ENCODE data around the gene CARHSP1. TPM values are rescaled to one million over a fixed set of nuclear protein-coding genes. Genes with fewer than 3 reads are reported as not detected.

Gene CARHSP1
- total RNA-seq, 1 donor from 2014 or later: 27.0 TPM

GRCh38 chr16:8850279-8850885 is 18.4 kb downstream of the CARHSP1 start:
- no peak for TF ChIP-seq CTCF (IDR thresholded peaks at IDR 0.05)
- intact Hi-C loops (cut with micrococcal nuclease): no loop called here
- ATAC-seq (ENCODE audit: low read depth) (peak; percentile 34), DNase-seq (no peak)
- H3K36me3 Mint-ChIP-seq (ENCODE audit: low read depth): peaks cover 65% of the 10 kb centered on the region
- CTCF ChIA-PET: interaction anchor here (2.2 kb wide), 1 partner anchor 30 kb away, joined by 7 read pairs; no protein-coding TSS in a partner anchor
- peak overlapping the region; percentile 69 for H3K27ac Mint-ChIP-seq
- peaks cover 16% of the 10 kb centered on the region for H3K4me1 Mint-ChIP-seq
- H3K27me3 Mint-ChIP-seq: no peaks in the 10 kb centered on the region
- H3K4me3 Mint-ChIP-seq: no peak overlapping the region
- no peaks in the 10 kb centered on the region for H3K9me3 Mint-ChIP-seq
- POLR2A ChIA-PET: interaction anchor here (2.4 kb wide), 1 partner anchor 18 kb away, joined by 9 read pairs; the partner anchor contains the start of gene CARHSP1

GRCh38 chr16:8849411-8850011 is 19.3 kb downstream of the CARHSP1 start:
- Mint-ChIP-seq H3K9me3 (no peaks in the 10 kb centered on the region), H3K4me1 (peaks cover 18% of the 10 kb centered on the region), H3K27me3 (no peaks in the 10 kb centered on the region), H3K27ac (no peak overlapping the region), H3K4me3 (no peak overlapping the region), H3K36me3 (ENCODE audit: low read depth) (peaks cover 65% of the 10 kb centered on the region)
- ChIA-PET POLR2A (no interaction called here), CTCF (interaction anchor here (2.2 kb wide), 1 partner anchor 31 kb away, joined by 7 read pairs; no protein-coding TSS in a partner anchor)
- no peak for TF ChIP-seq CTCF (IDR thresholded peaks at IDR 0.05)
- intact Hi-C loops (cut with micrococcal nuclease): no loop called here
- DNase-seq (no peak), ATAC-seq (ENCODE audit: low read depth) (no peak)

- ChIA-PET CTCF (no interaction called here), POLR2A (no interaction called here)
- Mint-ChIP-seq H3K4me1 (peaks cover 18% of the 10 kb centered on the region), H3K4me3 (no peak overlapping the region), H3K9me3 (no peaks in the 10 kb centered on the region), H3K36me3 (ENCODE audit: low read depth) (peaks cover 61% of the 10 kb centered on the region), H3K27ac (no peak overlapping the region), H3K27me3 (no peaks in the 10 kb centered on the region)
- no peak for ATAC-seq (ENCODE audit: low read depth)
- DNase-seq: no peak
- intact Hi-C loops (cut with micrococcal nuclease): no loop called here
- TF ChIP-seq CTCF (IDR thresholded peaks at IDR 0.05): no peak
Observed at GRCh38 chr16:8848939-8849391, 19.8 kb downstream of the CARHSP1 start.

- Mint-ChIP-seq H3K27ac (no peak overlapping the region), H3K36me3 (ENCODE audit: low read depth) (peaks cover 57% of the 10 kb centered on the region), H3K4me3 (no peak overlapping the region), H3K9me3 (no peaks in the 10 kb centered on the region), H3K4me1 (peaks cover 18% of the 10 kb centered on the region), H3K27me3 (no peaks in the 10 kb centered on the region)
- intact Hi-C loops (cut with micrococcal nuclease): no loop called here
- DNase-seq: no peak
- ATAC-seq (ENCODE audit: low read depth): no peak
- CTCF ChIA-PET: no interaction called here
- no peak for TF ChIP-seq CTCF (IDR thresholded peaks at IDR 0.05)
- POLR2A ChIA-PET: no interaction called here
Observed at GRCh38 chr16:8848231-8848938, 20.4 kb downstream of the CARHSP1 start.

- CTCF ChIA-PET: no interaction called here
- no peak overlapping the region for H3K4me3 Mint-ChIP-seq
- POLR2A ChIA-PET: no interaction called here
- no peaks in the 10 kb centered on the region for H3K9me3 Mint-ChIP-seq
- intact Hi-C loops (cut with micrococcal nuclease): no loop called here
- no peak overlapping the region for H3K27ac Mint-ChIP-seq
- TF ChIP-seq CTCF (IDR thresholded peaks at IDR 0.05): no peak
- H3K36me3 Mint-ChIP-seq (ENCODE audit: low read depth): peaks cover 50% of the 10 kb centered on the region
- no peaks in the 10 kb centered on the region for H3K27me3 Mint-ChIP-seq
- DNase-seq (no peak), ATAC-seq (ENCODE audit: low read depth) (no peak)
- peaks cover 18% of the 10 kb centered on the region for H3K4me1 Mint-ChIP-seq
Observed at GRCh38 chr16:8847623-8848022, 21.2 kb downstream of the CARHSP1 start.

Data from activated B cell treated with CpG ODN at 0.5 μM for 24 hours (primary cell).